Epithelial cell of proximal tubule (primary cell): ENCODE results near the gene CDH4. TPM values are rescaled to one million over a fixed set of nuclear protein-coding genes. Genes with fewer than 3 reads are reported as not detected.

ENCODE experiments used
- DNase-seq: peaks from one replicate; pipeline ENCODE4 v3.0.0-alpha.2; 2011; ENCODE audit warnings: low read depth
- H3K4me3 ChIP-seq: 2 replicates; pipeline ENCODE4 v1.5.1; 2011; ENCODE audit warnings: low read depth, mild to moderate bottlenecking, low read length
- CTCF ChIP-seq: conservative IDR thresholded peaks from 2 replicates; pipeline ENCODE4 v1.5.1; 2012; ENCODE audit warnings: low read depth, mild to moderate bottlenecking, low read length
- total RNA-seq: library from RNA; depleted of rRNA; stranded (reverse); fragments of >200 nt; gene quantifications from 2 replicates; pipeline ENCODE4 v1.2.3, GENCODE V29; 2015

Gene CDH4
- total RNA-seq, 1 donor from 2014 or later: 17.1 TPM

- H3K4me3 ChIP-seq: no peak overlapping the region
- TF ChIP-seq CTCF: no peak
- no peak for DNase-seq
Observed at GRCh38 chr20:61786230-61786629, 534.2 kb downstream of the CDH4 start.

GRCh38 chr20:61788343-61788742 is 536.3 kb downstream of the CDH4 start:
- no peak for TF ChIP-seq CTCF
- DNase-seq: no peak
- no peak overlapping the region for H3K4me3 ChIP-seq

GRCh38 chr20:61789329-61789728 is 537.3 kb downstream of the CDH4 start:
- no peak for TF ChIP-seq CTCF
- no peak for DNase-seq
- H3K4me3 ChIP-seq: no peak overlapping the region

GRCh38 chr20:61790116-61790827 is 538.2 kb downstream of the CDH4 start:
- no peak for DNase-seq
- no peak for TF ChIP-seq CTCF
- H3K4me3 ChIP-seq: no peak overlapping the region

- TF ChIP-seq CTCF: no peak
- DNase-seq: no peak
- H3K4me3 ChIP-seq: no peak overlapping the region
Observed at GRCh38 chr20:61791995-61792394, 539.9 kb downstream of the CDH4 start.

GRCh38 chr20:61795669-61796630 is 543.9 kb downstream of the CDH4 start:
- H3K4me3 ChIP-seq: no peak overlapping the region
- no peak for DNase-seq
- TF ChIP-seq CTCF: no peak
